VCaP (cell line): ENCODE measurements around the gene FAM53A.
"Not testable (repeated sequence)": the region's sequence is repeated elsewhere in the genome, so short reads cannot be mapped to it uniquely, and the experiment has no call there.

ENCODE experiments used
- H3K27ac ChIP-seq: fragments of 450-650 bp; 2 replicates; pipeline ENCODE4 v1.5.1; 2017
- TF ChIP-seq, protein P1 (sequence below): fragments of 450-650 bp; conservative IDR thresholded peaks from 2 replicates; pipeline ENCODE4 v1.5.1; 2017; ENCODE audit warnings: mild to moderate bottlenecking, moderate library complexity

Gene FAM53A

DNA sequence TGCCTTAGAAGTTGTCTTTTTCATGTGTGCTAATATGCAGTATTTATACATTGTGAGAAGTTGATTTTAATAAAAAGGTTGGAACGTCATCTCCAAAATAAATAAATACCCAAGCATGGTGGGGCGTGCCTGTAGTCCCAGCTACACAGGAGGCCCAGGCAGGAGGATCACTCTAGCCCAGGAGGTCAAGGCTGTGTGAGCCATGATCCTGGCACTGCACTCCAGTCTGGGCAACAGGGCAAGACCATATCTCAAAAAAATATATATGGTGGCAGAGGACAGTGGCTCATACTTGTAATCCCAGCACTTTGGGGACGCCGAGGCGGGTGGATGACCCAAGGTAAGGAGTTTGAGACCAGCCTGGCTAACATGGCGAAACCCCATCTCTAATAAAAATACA lies 21.6 kb upstream of the FAM53A start:
- TF ChIP-seq, protein P1, sequence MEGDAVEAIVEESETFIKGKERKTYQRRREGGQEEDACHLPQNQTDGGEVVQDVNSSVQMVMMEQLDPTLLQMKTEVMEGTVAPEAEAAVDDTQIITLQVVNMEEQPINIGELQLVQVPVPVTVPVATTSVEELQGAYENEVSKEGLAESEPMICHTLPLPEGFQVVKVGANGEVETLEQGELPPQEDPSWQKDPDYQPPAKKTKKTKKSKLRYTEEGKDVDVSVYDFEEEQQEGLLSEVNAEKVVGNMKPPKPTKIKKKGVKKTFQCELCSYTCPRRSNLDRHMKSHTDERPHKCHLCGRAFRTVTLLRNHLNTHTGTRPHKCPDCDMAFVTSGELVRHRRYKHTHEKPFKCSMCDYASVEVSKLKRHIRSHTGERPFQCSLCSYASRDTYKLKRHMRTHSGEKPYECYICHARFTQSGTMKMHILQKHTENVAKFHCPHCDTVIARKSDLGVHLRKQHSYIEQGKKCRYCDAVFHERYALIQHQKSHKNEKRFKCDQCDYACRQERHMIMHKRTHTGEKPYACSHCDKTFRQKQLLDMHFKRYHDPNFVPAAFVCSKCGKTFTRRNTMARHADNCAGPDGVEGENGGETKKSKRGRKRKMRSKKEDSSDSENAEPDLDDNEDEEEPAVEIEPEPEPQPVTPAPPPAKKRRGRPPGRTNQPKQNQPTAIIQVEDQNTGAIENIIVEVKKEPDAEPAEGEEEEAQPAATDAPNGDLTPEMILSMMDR, result no peak

DNA sequence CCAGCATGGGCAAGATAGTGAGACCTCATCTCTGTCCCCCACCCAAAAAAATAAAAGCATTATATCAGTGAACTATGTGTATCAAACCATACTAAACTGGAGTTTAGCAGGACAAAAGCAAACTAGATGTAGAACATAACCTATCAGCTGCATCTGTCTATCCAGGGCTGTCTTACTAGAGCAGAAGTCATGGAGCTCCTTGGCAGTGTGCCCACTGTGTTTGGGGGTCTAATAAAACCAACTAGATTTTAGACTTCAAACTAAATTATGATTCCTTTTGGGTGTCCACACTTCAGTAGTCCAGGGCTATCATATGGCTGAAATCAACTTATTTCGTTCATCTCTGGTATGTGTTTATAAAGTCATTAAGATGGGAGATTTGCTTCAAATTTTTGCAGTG lies 19.8 kb upstream of the FAM53A start:
- H3K27ac ChIP-seq, result no peak overlapping the region

More for the DNA sequence above, 21.6 kb upstream of the FAM53A start:
- no peak overlapping the region for H3K27ac ChIP-seq

DNA sequence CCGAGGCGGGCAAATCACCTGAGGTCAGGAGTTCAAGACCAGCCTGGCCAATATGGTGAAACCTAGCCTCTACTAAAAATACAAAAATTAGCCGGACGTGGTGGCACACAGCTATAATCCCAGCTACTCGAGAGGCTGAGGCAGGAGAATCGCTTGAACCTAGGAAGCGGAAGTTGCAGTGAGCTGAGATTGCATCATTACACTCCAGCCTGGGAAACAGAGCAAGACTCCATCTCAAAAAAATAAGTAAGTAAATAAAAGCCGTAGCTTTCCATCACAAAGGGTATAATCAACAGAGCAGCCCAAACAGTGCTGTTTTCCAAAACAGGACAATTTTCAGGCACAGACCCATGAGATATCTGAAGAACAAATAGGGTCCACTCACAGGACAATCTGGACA lies 17.6 kb upstream of the FAM53A start:
- H3K27ac ChIP-seq, result not testable (repeated sequence)

More for the DNA sequence above, 19.8 kb upstream of the FAM53A start:
- TF ChIP-seq, protein P1, result no peak

DNA sequence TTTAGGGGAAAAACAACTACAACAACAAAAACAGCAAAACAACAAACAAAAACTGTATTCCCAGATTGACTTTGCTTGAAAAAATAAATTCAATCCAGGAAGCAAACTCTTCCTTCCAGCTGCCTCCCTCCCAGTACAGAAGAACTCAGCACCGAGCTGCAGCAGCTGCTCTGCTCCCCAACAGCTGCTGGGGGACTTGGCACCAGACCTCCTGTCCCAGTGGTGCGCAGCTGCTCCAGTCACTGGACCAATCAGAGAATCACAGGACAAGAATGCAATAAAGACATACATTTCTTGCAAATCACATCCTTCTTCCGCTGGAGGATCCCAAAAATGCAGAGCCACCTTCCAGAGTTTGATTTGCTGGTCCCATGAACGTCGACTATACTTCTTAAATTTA lies 11.8 kb upstream of the FAM53A start:
- TF ChIP-seq, protein P1, result no peak
- H3K27ac ChIP-seq, result no peak overlapping the region

DNA sequence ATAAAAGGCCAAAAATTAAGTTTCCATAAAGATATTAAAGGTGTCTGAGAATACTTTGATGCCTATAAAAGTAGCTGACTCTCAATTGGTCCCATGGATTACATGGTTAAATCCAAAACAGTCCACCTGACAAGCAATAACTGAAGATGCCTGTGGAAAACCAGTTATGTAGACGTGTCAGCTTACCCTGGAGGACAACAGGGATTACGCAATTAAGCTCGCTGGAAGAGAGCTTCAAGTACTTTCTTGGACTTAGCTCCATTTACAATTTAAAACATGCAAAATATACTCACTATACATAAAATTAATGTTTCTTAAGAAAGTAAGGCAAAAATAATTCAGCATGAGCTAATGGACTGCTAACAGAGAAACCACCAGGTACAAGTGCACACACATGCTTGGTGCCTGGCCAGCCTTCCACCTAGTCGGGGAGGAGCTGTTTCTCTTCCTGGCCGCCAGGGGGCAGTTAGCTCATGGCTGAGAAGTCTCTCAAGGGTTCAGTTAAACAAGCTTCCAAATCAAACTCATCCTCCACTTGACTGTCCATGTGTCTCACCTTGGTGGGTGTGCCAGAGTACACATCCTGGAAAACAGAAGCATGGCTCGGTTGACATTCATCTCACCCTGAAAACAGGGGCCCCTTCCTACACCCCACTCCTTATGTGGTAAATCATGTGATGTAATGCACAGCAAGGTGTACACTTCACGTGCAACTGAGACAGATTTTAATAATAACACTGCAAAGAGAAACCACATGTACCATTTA lies 9.2 kb upstream of the FAM53A start:
- TF ChIP-seq, protein P1, result peak; percentile 92
- H3K27ac ChIP-seq, result peak overlapping the region; percentile 21; the same call in 1 of the 2 replicates

DNA sequence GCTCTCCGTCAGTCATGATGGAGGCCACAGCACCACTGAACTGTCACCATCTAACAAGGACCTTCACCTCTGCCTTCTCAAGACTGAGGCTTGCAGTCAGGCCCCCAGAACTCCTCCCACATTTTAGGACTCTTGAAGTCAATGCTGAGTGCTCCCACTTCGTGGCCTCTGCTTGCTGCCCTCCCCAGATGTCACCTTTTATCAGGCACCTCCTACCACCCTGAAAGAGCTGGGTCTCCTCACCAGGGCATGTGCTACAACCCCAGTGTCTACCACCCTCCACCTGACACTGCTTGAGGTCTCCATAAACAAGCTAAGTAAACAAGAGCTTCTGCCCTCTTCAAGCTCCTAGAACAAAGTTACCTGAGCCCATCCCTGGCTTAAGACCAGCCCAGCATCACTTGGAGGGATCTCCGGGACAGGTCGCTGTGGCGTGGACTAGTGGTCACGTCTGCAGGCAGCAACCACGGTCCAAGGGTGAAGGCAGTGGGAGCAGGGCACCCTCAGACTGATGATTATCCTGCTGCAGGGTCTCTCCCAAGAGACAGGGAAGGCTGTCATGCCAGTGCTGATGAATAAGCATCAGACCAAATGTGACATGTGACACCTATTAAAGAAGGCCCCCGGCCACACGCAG lies 7.7 kb upstream of the FAM53A start:
- no peak overlapping the region for H3K27ac ChIP-seq
- TF ChIP-seq, protein P1, result no peak

DNA sequence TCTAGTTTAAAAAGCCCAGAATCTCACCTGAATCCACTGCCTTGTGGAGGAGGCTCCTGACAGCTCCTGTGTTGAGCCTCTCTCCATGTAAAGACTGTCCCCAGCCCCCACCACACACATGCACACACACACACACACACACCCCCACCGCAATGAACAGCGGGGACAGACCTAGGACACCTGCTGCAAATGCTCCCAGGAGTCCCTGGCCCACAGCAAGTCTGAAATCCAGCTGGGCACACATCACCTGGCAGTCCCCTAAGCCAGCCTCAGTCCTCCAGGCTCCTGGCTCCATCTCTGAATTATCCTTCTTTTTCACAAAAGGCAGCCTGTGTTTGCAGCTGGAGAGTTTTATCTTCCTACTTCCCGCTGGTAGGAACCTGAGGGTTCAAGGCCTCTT lies 6.6 kb upstream of the FAM53A start:
- H3K27ac ChIP-seq, result no peak overlapping the region
- TF ChIP-seq, protein P1, result no peak
